A673 (cell line): ENCODE measurements around the gene TSPOAP1. TPM values are rescaled to one million over a fixed set of nuclear protein-coding genes. Genes with fewer than 3 reads are reported as not detected.

Experiments used
- BruUV-seq: library from RNA; stranded (reverse); fragments of 400-500 nt; replicated peaks from 2 replicates; lab custom pipeline; 2021; lab: Mats Ljungman, UMichigan
- CTCF ChIA-PET: fragments of 300-600 bp; sonication (Branson Sonifier 250); formaldehyde crosslinking; loops from one replicate; lab custom pipeline; 2022; ENCODE audit warnings: antibody characterized with exemption; lab: Charles Lee
- POLR2A ChIA-PET: fragments of 300-600 bp; sonication (Branson Sonifier 250); formaldehyde crosslinking; loops from one replicate; lab custom pipeline; 2022; ENCODE audit warnings: antibody characterized with exemption; ENCODE audit not compliant: low non-redundant PET; lab: Charles Lee
- DNase-seq: peaks from one replicate; pipeline ENCODE4 v3.0.0-alpha.2; 2015; ENCODE audit warnings: low spot score
- H3K27ac ChIP-seq: fragments of 200-600 bp; sonication (generic); 2 replicates; pipeline ENCODE4 v1.5.1; 2016; ENCODE audit warnings: mixed run types, low read depth, mild to moderate bottlenecking, mixed read lengths, antibody characterized with exemption, low read length; ENCODE audit not compliant: poor library complexity, severe bottlenecking
- H3K27me3 ChIP-seq: fragments of 200-600 bp; sonication (generic); replicated peaks from 2 replicates; pipeline ENCODE4 v1.6.1; 2017; ENCODE audit warnings: mixed run types, low read depth, mild to moderate bottlenecking, mixed read lengths, antibody characterized with exemption, low read length; ENCODE audit not compliant: insufficient read depth, poor library complexity
- H3K36me3 ChIP-seq: fragments of 200-600 bp; sonication (generic); 2 replicates; pipeline ENCODE4 v1.6.1; 2016; ENCODE audit warnings: mixed run types, mild to moderate bottlenecking, mixed read lengths, antibody characterized with exemption, low read length; ENCODE audit not compliant: insufficient read depth, poor library complexity, severe bottlenecking
- H3K4me1 ChIP-seq: fragments of 200-600 bp; sonication (generic); 2 replicates; pipeline ENCODE4 v1.6.1; 2017; ENCODE audit warnings: mixed run types, mild to moderate bottlenecking, mixed read lengths, antibody characterized with exemption, low read length; ENCODE audit not compliant: insufficient read depth, poor library complexity, severe bottlenecking
- H3K4me3 ChIP-seq: fragments of 200-600 bp; sonication (generic); 2 replicates; pipeline ENCODE4 v1.5.1; 2016; ENCODE audit warnings: low read depth, mixed run types, mild to moderate bottlenecking, mixed read lengths, low read length; ENCODE audit not compliant: poor library complexity, severe bottlenecking
- H3K9me3 ChIP-seq: fragments of 200-600 bp; sonication (generic); 2 replicates; pipeline ENCODE4 v1.6.1; 2016; ENCODE audit warnings: mixed run types, low read depth, mild to moderate bottlenecking, mixed read lengths, antibody characterized with exemption, low read length; ENCODE audit not compliant: poor library complexity, severe bottlenecking
- EZH2 ChIP-seq: fragments of 200-600 bp; sonication (generic); IDR thresholded peaks from 2 replicates; pipeline ENCODE4 v1.6.1; 2017; ENCODE audit warnings: borderline replicate concordance, low read depth, mild to moderate bottlenecking, mixed read lengths, antibody characterized with exemption, low read length; ENCODE audit not compliant: poor library complexity, severe bottlenecking
- intact Hi-C: fragments of 100-400 bp; cut with micrococcal nuclease; formaldehyde crosslinking; loops from one replicate; pipeline ENCODE4 v1.10.0; 2022; ENCODE audit not compliant: unreplicated experiment
- total RNA-seq: library from RNA; stranded (reverse); gene quantifications from 2 replicates; pipeline ENCODE4 v1.2.3, GENCODE V29; 2021
- TF ChIP-seq, protein P1 (sequence below): fragments of 300-800, 200-600 bp; sonication (generic); conservative IDR thresholded peaks from 2 replicates; pipeline ENCODE4 v1.5.1; 2017; ENCODE audit warnings: low read depth, mild to moderate bottlenecking, antibody characterized with exemption, low read length, moderate library complexity, mixed read lengths

Gene TSPOAP1
- total RNA-seq, 1 experiment from 2014 or later: 0.21 TPM

DNA sequence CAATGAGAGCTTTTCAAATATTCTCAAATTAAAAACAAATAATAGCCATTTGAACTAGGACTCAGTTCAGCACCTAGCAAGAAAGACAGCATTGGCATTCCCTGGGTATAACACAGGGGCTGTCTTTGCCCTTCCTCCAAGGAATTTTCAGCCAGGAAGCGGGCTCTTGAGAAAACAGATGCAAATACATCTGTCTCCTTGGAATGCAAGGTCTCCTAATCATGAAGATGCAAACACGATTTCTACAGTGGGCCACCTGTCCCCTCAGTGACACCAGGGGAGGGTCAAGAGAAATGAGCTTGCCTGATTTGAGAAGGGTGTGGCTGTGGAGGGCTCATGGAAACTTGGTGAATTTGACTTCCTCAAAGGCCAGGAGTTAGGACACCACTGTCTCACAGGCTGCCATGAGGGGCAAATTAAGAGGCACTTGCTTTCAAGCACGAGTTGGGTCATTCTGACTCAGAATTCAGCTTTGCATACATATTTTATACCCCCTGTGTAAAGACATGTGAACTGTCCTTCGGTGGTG is 47.9 kb upstream of the TSPOAP1 start:
- Histone ChIP-seq H3K9me3 (no peaks in the 10 kb centered on the region), H3K27ac (no peak overlapping the region), H3K4me1 (no peaks in the 10 kb centered on the region), H3K27me3 (no peaks in the 10 kb centered on the region), H3K36me3 (no peaks in the 10 kb centered on the region), H3K4me3 (no peak overlapping the region)
- no peak for DNase-seq
- CTCF ChIA-PET: no interaction called here
- TF ChIP-seq, protein P1, sequence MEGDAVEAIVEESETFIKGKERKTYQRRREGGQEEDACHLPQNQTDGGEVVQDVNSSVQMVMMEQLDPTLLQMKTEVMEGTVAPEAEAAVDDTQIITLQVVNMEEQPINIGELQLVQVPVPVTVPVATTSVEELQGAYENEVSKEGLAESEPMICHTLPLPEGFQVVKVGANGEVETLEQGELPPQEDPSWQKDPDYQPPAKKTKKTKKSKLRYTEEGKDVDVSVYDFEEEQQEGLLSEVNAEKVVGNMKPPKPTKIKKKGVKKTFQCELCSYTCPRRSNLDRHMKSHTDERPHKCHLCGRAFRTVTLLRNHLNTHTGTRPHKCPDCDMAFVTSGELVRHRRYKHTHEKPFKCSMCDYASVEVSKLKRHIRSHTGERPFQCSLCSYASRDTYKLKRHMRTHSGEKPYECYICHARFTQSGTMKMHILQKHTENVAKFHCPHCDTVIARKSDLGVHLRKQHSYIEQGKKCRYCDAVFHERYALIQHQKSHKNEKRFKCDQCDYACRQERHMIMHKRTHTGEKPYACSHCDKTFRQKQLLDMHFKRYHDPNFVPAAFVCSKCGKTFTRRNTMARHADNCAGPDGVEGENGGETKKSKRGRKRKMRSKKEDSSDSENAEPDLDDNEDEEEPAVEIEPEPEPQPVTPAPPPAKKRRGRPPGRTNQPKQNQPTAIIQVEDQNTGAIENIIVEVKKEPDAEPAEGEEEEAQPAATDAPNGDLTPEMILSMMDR: no peak
- TF ChIP-seq EZH2: no peak
- BruUV-seq: no TSS peak
- intact Hi-C loops: no loop called here
- POLR2A ChIA-PET: no interaction called here

DNA sequence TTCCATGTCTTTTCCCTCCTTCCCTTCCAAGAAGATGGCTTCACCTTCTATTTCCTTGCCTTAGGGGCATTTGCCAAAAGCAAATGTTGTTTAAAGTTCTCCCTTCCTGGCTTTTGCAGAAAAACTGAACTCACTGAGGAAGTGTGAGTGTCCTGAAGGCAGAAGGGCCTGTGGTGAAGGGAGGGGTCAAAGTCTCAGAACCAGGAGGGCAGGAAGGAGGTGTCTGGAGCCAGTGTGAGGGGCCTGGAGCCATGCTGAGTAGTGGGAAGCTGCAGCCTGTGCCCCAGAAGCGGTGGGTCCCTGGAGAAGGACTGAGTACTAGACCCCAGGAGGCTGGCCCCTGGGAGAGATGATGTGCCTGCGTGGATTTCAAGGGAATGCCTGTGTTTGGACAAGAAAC is 47.2 kb upstream of the TSPOAP1 start:
- Histone ChIP-seq H3K9me3 (no peaks in the 10 kb centered on the region), H3K36me3 (no peaks in the 10 kb centered on the region), H3K27ac (no peak overlapping the region), H3K4me1 (no peaks in the 10 kb centered on the region), H3K4me3 (no peak overlapping the region), H3K27me3 (no peaks in the 10 kb centered on the region)
- POLR2A ChIA-PET: no interaction called here
- BruUV-seq: no TSS peak
- DNase-seq: no peak
- intact Hi-C loops: no loop called here
- CTCF ChIA-PET: no interaction called here
- TF ChIP-seq EZH2: no peak
- TF ChIP-seq, protein P1: no peak

DNA sequence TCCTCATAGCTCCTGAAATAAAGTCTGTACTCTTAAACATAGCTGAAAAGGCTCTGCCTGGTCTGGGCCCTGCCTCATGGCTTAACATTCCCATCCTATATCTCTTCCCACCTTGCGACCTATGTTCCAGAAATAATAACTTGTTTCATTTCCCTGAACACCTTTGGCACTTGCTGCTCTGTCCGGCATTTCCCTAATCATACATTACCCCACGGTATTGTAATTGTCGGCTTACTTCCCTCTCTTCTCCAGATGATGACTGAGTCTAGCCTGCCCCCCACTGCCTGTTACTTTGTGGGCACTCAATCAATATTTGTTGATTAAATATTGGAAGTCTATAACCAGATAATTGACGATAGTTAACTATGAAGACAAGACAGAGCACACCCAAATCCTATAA is 46.7 kb upstream of the TSPOAP1 start:
- BruUV-seq: no TSS peak
- no peaks in the 10 kb centered on the region for H3K4me1 ChIP-seq
- intact Hi-C loops: no loop called here
- H3K27me3 ChIP-seq: no peaks in the 10 kb centered on the region
- H3K9me3 ChIP-seq: no peaks in the 10 kb centered on the region
- DNase-seq: no peak
- H3K36me3 ChIP-seq: no peaks in the 10 kb centered on the region
- no peak overlapping the region for H3K27ac ChIP-seq
- TF ChIP-seq EZH2: no peak
- TF ChIP-seq, protein P1: no peak
- H3K4me3 ChIP-seq: no peak overlapping the region
- CTCF ChIA-PET: no interaction called here
- POLR2A ChIA-PET: no interaction called here
